Stimulated activated CD8-positive, alpha-beta memory T cell treated with anti-CD3 and anti-CD28 coated beads, Interleukin-7, amount 100 ng/mL, for 4 hours (primary cell): ENCODE data around the gene AKT1S1.

Source experiments
- DNase-seq, 2 donors: peaks; one replicate each; pipeline ENCODE4 v3.0.0-alpha.2; 2020; ENCODE audit warnings: low read depth in 2 of 2

Gene AKT1S1

DNA sequence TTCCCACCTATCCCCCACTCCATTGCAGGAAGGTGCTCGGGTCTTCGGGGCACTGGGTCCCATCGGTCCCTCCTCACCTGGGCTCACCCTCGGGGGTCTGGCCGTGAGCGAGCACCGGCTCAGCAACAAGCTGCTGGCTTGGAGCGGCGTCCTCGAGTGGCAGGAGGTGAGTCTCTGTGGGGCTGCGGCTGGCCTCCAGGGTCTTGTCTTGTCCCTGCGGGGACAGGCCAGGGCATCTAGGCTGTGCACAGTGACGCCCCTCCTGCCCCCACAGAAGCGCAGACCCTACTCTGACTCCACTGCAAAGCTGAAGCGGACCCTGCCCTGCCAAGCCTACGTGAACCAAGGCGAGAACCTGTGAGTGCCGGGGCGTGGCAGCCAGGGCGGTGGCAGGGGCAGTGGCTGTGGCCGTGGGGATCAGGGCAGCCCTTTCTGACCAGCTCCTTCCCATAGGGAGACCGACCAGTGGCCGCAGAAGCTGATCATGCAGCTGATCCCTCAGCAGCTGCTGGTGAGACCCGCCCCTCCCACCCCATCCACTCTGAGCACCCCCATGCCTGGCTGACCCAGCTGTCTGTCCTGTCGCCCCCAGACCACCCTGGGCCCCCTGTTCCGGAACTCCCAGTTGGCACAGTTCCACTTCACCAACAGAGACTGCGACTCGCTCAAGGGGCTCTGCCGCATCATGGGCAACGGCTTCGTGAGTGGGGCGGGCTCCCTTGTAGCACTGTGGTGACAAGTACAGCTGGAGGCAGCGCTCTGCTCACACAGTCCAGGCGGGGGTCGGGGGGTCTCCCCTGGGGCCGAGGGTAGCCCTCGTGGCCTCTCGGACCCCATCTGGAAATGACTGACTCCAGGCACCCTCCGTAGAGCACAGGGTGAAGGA lies 22.5 kb downstream of the AKT1S1 start:
- DNase-seq, result no peak

DNA sequence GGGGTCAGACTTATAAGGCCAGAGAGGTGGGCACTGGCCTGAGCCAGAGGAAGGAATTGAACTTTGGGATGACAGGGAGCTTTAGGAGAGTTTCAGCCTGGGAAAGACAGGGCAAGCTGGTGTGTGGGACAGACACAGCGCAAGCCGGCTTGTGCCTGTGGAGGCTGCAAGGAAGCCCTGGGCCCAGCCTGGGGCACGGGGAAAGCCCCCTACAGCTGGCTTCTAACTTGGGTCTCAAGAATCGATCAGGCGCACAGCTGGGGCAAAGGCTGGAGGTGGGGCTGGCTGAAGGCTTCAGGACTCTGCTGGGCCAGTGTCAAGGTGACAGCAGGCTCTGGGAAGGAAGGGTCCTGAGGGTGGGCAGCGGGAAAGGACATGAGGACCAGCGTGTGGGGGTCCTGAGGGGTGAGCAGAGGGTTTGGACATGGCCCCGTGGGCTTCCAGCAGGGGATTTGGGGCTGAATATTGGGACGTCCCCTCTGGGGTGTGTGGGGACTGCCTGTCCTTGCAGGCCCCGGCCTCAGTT lies 23.2 kb downstream of the AKT1S1 start:
- no peak for DNase-seq

DNA sequence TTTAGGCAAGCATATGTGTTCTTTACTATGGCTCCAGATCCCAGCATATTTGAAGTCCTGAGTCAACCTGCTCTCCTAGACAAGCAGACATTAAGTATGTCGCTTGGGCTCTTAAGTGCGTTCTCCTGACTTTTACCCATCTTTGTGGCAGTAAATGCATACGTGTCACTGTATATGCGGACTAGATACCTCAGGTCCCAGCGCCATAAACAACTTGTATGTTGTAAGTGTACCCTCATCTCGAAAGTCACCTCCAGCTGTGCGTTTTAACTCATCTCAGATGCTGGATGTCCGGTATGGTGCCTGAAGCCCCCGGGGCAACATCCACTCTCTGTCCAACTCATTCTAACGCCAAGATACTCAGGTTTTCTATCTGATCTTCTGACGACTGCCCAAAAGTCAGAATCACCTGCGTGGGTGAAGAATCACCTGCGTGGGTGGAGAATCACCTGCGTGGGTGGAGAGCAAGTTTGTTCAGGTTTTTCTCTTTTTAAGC lies 24.5 kb downstream of the AKT1S1 start:
- DNase-seq, result no peak

DNA sequence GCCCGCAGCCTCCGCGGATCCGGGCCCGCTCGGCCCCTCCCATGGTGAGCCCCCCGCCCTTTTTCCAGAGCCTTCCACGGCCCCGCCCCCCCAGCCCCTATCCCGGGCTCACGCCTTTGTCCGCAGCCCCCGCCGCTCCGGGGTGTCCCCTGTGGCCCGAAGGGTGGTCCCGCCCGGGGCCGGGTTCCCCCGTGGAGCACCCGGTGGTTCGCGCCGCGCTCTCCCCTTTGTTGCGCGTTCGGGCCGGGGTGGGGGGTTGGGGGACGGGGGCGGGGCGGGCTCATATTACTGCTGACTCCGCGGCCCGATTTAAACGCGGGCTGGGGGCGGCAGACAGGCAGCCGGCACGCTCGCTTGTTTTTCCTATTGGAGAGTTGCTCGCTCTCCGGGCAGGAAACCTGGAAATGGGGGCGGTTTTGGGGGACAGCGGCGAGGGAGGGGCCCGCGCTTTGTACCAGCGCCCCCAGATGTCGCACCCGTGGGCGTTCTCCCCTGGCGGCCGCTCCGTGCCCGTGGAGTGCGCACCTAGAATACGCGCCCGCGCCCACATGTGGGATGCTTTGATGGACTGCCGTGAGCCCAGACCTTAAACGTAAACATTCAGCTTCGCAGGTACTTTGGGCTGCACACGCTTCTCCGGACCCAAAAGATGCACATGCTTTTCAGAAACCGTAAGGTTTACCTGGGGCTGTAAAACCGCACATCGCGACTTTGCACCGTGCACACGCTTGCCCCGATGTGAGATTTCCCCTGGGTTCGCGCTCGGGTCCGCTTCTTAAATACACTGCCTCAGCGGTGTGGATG lies 25.5 kb downstream of the AKT1S1 start:
- peak in 1 of 2 donors; percentile 27 for DNase-seq

DNA sequence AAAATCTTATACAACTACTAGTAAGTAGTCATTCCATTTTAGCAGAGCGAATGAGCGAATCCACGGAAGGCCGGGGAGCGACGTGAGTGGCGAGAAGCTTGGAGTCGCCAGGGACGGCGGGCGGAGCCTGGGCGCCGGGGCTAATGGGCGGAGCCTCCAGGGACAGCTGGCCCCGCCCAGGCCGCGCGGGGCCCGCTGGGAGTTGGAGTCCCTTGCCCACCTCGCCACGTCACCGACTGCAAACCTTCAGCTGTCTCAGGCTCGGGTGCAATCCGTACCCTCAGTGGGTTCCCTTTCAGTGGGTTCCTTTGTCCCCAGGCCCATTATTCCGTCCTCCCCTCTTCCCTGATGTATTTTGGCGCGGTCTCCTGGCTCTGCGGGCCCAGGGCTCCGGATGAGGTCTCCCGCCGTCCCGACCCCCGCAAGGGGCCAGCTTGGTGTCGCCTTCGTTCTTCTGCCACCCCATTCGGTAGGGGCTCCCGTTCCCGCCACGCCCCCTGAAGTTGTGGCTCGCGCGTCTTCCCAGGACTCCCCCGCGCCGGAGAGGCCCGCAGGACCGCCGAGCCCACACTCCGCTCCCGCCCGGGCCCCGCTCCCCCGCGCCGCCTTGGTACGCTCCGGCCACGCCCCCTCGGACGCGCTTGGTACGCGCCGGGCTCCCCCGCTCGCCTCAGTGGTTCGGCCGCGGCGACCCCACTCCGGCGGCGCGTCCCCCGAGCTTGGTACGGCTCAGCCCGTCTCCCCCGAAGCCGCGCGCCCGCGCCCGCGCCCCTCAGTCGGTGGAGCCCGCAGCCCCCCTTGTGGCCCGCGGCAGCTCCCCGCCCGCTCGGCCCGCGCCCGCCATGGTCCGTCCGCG lies 26.4 kb downstream of the AKT1S1 start, which contains the start of gene PTOV1:
TSS of gene PTOV1 (plus strand) at position 673 of the 856 bp plus-strand sequence.
- peak; percentile 70 to 79 for DNase-seq

DNA sequence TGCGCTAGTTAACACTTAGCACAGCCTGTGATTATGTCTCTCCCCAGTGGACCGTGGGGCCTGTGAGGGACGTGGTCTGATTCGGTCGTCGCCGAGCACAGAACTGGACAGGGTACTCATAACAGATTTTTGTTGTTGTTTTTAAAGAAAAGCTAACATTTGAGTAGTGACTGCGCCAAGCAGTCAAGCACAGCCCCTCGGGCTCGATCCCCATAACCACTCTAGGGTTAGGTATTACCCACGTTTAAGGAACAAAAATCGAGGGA lies 27.0 kb downstream of the AKT1S1 start:
- no peak for DNase-seq

DNA sequence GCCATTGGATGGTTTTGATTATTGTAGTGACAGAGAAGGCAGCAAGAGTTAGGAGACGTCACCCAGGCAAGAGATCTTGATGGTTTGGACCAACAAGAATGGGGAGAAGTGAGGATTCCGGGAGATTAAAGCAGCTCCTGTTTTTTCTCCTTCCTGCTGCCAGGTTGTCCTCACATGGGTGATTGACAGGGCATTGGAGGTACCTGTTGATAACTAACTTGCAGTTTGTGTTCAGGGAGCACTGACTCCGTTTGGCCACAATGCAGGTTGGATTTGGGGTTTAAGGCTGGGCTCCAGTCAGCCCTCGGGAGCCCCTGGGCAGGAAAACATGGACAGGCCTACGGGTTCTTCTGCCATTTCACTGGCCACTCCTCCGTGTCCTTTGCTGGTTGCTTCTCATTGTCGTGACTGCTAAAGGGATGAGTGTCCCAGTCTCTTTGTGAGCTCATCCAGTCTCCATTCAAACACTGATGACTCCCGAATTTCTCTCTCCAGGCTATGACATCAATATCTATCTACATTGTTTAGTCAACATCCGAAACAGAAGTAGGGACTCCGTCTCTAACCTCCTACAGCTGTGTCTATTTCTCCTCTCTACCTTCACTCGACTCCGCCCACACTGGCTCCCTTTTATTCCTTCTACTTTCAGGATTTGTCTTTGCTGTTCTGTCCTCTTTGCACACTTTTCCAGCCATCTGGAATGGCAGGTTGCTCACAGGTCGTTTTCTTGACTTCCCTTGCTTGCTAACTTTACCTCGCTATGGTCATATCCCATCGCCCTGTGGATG lies 27.5 kb downstream of the AKT1S1 start:
- no peak for DNase-seq

DNA sequence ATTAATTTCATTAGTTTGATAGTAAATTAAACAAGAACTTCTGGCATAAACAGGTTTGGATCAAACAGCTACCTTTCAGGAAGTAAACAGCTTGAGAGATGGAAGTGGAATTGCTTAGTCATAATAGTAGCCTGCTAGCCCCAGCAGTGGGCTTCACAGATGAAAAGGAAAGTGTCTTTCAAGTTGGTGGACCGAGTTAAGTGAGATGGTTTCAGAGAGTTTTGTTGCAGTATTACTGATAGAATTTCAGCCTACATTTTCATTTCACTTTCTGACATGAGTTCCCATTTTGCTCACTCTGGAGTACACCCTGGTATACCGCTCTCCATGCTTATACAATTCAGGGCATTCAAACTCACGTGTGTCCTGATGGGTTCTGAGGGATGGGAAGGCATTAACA lies 28.2 kb downstream of the AKT1S1 start:
- no peak for DNase-seq

DNA sequence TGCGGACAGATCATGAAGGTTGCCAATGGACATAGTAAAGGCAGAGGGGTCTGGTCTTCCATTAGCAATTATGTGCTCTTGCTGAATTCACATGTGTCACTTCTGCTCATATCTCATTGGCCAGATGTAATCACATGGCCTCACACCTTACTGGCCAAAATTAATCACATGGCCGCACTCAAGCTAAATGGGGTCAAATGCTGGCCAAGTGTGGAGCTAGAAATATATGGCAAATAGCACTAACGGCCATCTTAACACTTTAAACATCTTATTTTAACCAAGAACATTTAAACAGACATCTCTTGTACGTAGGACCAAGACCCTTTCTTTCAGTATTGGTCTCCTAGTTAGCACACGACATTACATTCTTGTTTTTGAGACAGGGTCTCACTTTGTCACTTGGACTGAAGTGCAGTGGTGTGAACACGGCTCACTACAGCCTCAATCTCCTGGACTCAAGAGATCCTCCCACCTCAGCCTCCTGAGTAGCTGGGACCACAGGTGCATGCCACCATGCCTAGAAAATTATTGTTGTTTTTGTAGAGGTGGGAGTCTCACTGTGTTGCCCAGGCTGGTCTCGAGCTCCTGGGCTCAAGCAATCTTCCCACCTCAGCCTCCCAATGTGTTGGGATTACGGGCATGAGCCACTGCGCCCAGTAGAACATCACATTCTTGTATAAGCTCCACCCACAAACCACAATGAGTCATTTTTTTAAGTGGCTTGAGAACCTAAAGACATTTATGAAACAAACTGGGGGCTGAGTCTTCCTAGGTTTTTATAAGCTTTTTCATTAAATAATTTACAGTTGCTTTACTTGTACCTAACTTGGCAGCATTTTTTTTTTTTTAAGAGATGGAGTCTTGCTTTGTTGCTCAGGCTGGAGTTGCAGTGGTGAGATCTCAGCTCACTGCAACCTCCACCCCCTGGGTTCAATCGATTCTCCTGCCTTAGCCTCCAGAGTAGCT lies 29.1 kb downstream of the AKT1S1 start:
- DNase-seq, result no peak

DNA sequence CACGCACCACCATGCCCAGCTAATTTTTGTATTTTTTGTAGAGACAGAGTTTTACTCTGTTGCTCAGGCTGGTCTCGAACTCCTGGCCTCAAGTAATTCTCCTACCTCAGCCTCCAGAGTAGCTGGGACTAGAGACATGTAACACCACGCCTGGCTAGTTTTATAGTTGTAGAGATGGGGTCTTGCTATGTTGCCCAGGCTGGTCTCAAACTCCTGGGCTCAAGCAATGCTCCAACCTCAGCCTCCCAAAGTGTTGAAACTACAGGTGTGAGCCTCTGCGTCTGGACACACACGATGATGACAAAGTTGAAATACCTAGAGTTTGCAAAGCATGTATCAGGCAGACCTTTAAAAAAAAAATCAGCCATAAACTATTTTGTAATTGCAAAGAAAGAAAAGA lies 30.7 kb downstream of the AKT1S1 start:
- no peak for DNase-seq

DNA sequence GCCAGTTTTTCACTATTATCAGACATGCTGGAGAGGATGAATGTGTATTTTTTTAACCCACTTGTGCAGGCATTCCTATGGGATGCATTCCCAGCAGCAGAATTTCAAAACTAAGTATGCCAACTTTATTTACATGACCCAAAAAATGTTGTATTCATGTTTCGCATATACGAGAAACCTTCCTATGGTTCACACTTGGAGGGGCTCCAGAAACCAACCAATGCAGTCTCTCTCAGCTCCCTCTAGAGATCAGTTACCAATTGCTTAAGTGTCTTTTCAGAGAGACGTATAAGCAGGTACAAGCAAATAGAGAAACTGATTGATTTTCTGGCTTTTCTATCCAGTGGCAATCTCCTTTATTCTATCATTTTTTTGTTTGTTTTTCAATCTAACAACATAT lies 31.7 kb downstream of the AKT1S1 start:
- DNase-seq, result no peak

DNA sequence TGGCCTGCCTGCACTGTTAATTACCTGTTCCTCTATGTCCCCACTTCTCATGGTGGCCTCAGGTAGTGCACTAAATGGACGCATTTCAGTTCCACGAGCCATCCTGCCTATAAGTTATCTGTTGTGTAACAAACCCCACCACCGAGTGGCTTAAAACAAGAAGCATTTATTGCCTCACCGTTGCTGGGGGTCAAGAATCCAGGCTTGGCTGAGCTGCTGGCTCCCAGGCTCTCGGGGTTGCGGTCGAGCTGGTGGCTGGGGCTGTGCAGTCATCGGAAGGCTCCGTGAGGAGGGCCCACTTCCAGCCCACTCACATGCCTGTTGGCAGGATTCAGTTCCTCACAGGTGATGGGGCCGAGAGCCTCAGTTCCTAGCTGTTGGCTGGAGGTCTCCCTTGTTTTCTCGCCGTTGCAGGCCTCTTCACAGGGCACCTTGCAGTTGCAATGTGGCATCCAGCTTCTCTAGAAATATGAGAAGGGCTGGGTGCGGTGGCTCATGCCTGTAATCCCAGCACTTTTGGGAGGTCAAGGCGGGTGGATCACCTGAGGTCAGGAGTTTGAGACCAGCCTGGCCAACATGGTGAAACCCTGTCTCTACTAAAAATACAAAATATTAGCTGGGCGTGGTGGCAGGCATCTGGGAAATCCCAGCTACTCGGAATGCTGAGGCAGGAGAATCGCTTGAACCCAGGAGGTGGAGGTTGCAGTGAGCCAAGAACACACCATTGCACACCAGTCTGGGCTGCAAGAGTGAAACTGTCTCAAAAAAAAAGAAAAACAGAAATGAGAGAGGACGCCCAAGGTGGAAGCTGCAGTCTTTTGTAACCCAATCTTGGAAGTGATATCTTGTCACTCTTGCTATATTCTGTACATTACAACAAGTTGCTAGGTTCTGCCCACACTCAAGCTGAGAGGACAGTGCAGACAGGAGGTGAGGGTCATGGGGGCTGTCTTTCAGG lies 32.7 kb downstream of the AKT1S1 start:
- DNase-seq, result no peak

DNA sequence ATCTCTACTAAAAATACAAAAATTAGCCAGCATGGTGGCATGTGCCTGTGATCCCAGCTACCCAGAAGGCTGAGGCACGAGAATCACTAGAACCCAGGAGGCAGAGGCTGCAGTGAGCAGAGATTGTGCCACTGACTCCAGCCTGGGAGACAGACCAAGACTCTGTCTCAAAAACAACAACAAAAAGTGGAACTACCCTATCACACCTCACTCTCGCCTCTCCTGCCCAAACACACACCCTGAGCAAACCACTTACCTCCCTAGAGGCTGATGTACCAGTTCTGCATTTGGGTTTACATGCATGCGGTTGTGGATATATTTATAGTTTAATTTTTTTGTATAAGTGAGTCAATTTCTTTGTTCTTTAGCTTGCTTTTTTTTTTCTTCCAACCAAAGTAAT lies 33.9 kb downstream of the AKT1S1 start:
- DNase-seq, result no peak

DNA sequence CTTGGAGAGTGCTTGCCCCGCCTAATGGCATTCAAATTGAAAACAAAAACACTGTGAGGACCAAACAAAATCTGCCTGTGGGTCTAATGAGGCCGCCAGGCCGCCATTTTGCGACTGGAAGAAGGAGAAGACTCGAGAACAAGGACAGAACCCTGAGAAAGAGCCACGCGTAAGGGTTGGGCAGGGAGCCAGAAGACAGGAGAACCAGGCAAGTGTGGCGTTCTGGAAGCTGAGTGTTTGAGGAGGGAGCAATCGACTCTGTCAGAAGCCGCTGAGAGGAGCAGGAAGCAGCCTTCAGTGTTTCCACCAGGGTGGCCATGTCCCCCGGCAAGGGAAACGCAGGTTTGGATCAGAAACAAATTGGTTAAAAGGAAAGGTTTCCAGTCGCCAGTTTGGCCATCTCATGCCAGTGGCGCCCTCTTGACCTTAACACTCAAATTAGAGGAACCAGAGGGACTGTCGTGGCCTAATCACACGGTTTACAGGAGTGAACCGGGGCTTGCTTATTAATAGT lies 36.4 kb downstream of the AKT1S1 start:
- no peak for DNase-seq

DNA sequence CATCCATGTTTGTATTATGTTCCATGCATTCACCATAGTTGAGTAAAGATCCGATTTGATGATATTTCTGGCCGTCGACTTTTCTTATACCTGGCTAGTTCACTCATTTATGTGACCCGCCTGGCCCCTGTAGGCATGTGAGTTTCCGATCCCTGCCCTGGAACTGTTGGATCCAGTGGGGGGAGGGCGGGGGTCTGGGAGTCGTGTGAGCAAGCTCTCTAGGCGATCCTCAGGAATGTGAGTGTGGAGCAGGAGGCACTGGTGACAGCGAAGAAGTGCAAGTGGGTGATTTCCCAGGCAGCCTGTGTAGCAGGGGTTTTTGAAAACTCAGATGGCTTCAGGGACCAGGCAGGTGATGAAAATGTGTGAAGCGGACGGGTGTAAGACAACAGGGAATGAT lies 36.8 kb downstream of the AKT1S1 start:
- no peak for DNase-seq

DNA sequence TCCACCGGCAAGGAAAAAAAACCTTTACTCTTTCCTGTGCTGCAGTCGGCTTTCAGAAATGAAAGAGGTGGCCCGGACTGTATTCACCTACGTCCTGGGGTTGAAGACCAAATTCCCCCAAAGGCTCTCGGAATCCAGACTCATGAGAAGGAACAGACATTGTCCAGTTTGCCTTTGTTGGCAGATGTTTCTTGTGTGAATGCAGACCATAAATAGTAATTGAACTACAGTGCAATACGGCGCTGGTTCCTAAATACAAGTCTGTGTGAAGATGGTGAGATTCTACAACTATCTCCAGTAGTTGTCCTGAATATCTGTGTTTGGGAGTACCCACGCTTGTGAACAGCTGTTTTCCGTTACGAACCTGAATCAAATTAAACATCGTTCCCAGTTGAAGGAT lies 37.4 kb downstream of the AKT1S1 start:
- DNase-seq, result no peak

DNA sequence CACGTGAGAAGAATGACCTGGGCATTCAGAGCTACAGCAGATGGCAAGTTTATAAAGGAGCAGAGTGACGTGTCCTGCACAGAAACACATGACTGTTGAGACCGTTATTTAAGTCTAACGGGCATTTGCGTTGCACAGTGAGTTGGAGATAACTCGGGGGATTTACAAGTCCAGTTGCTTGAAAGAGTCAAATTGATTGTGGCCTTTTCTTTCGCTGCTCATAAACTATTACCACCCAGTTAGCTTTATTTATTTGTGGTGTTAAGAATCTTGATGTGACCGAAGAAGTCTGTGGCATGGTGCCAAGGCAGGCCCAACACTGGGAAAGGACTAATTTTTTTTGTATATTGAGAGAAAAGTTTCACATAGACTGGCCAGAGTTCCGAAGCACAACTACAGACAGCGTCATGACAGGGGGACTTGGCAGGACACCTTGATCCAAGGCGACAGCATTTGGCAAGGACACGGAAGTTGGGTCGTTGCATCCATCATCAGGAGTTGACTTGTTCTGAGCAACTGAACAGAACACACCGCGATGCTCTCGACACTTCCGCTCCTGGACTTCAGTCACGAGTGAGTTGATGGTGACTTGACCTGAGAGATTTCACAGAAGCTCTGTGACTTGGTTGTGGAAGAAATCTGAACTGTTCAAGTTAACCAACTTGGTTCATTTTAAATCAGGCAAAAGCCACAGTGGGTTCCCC lies 38.1 kb downstream of the AKT1S1 start:
- no peak for DNase-seq

DNA sequence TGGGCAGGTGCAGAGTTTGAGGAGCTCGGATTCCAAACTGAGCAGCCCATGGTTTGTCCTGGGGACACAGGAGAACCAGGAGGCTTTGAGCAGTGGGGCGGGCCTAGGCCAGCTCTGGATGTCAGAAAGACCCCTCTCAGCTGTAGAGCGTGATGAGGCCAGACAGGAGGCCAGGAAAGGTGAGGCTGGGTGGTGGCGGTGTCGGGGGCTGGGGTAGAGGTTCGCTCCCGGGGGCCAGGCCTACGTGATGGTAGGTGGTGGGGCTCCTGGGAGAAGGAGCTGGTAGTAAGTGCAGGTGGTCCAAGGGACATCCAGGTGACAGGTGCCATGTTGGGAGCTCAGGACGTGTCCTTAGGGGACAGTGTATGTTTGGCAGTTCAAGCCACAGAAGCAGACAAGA lies 39.7 kb downstream of the AKT1S1 start:
- no peak for DNase-seq
